GM19193 (cell line): ENCODE measurements around the gene A4GNT.

Experiments
- POLR2A ChIP-seq: IDR thresholded peaks from 4 replicates; pipeline ENCODE4 v1.6.1; 2011; ENCODE audit not compliant: insufficient read depth, insufficient read length; ENCODE audit errors: extremely low read depth

A4GNT gene

GRCh38 chr3:138093721-138094120, 38.5 kb downstream of the A4GNT start:
- TF ChIP-seq POLR2A: no peak

GRCh38 chr3:138092023-138092422, 40.2 kb downstream of the A4GNT start:
- TF ChIP-seq POLR2A: no peak

- TF ChIP-seq POLR2A: no peak
These were observed 43.1 kb downstream of the A4GNT start for GRCh38 chr3:138089091-138089490.

GRCh38 chr3:138084196-138084595, 48.0 kb downstream of the A4GNT start:
- TF ChIP-seq POLR2A: no peak

GRCh38 chr3:138082992-138083386, 49.2 kb downstream of the A4GNT start:
- TF ChIP-seq POLR2A: no peak

- TF ChIP-seq POLR2A: no peak
These were observed 49.9 kb downstream of the A4GNT start for GRCh38 chr3:138082085-138082991.

- TF ChIP-seq POLR2A: no peak
These were observed 50.7 kb downstream of the A4GNT start for GRCh38 chr3:138081371-138082084.

- no peak for TF ChIP-seq POLR2A
These were observed 52.3 kb downstream of the A4GNT start for GRCh38 chr3:138079901-138080300.

GRCh38 chr3:138078901-138079344, 53.3 kb downstream of the A4GNT start:
- TF ChIP-seq POLR2A: no peak

- TF ChIP-seq POLR2A: no peak
These were observed 54.1 kb downstream of the A4GNT start for GRCh38 chr3:138078096-138078495.
